GM21619 (cell line): ENCODE data around the gene GJA4.

ENCODE experiments used
- ATAC-seq: cut with Tn5 transposase; IDR thresholded peaks from one replicate; pipeline ENCODE4 v1.9.1; 2021; ENCODE audit not compliant: unreplicated experiment

Gene GJA4

GRCh38 chr1:34792868-34793727 is at the start of gene GJA4:
TSS of gene GJA4 (plus strand) at chr1:34792999. CDS start at chr1:34794214, 1,215 bp downstream.
- no peak for ATAC-seq

DNA sequence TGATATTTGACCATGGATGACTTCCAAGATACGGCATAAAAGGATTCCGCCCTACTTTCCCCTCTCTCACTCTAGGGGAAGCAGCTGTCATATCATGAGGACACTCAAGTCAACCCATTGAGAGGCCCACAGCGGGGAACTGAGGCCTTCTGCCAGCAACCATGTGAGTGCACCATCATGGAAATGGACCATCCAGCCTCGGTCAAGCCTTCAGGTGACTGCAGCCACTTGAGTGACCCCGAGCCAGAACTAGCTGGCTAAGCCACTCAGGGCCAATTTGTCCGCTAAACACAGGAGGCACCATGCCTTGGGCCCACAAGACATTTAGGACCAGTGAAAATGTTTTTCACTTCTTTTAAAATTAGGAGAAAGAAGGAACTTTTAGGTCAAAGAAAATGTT is 49.0 kb upstream of the GJA4 start:
- no peak for ATAC-seq

- no peak for ATAC-seq
Measured at GRCh38 chr1:34744851-34745250, 47.9 kb upstream of the GJA4 start.

DNA sequence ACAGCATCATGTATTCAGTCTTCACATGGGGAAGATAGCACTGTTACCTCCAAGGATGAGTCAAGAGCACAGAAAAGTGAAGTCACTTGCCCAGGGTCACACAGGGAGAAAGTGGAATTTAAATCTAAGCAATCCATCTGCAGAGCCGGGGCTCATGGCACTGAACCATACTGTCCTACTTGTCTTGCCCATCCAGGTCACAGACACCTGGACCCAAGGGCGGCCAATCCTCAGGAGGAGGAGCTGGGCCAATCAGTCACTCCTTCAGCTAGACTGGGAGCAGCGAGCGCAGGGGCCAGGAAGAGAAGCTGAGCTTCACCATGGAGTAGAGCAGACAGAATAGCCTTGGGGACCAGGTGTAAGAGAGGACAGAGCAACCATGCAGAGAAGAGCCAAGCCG is 47.1 kb upstream of the GJA4 start:
- ATAC-seq: no peak

- ATAC-seq: no peak
Measured at GRCh38 chr1:34746101-34746500, 46.7 kb upstream of the GJA4 start.

GRCh38 chr1:34746785-34747637 is 45.8 kb upstream of the GJA4 start:
- ATAC-seq: no peak

- no peak for ATAC-seq
Measured at GRCh38 chr1:34747638-34747941, 45.2 kb upstream of the GJA4 start.

GRCh38 chr1:34749992-34750391 is 42.8 kb upstream of the GJA4 start:
- ATAC-seq: no peak

DNA sequence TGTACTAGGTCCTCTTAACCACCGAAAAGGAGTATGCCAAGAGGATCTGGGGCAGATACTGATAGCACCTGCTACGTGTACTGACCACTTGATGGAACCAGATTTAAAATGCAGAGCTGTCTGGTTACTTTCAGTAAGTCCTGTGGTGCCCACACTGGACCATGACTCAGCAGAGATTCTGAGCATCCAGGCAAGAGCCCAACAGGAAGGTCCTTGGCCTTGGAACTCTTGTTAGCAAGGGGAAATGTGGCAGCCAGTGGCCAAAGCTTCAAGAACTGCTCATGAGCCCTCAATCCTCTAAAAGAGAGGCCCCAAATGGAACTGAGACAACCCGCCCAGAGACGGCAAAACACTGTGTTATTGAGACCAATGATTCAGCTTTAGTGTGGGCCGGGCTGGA is 42.2 kb upstream of the GJA4 start:
- no peak for ATAC-seq

DNA sequence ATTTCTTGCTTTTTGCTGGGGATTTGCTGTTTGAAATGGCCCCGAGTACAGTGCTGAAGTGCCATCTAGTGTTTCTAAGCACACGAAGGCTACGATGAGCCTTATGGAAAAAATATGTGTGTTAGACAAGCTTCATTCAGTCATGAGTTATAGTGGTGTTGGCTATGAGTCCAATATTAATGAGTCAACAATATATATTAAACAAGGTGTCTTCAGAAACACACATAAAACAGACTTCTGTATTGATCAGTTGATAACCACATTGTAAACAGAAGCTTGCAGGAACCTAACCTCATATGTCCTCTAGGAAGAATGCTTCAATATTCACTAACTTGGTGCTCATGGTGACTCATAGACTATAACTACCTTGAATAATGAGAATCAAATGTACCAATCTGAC is 39.6 kb upstream of the GJA4 start:
- no peak for ATAC-seq

GRCh38 chr1:34754964-34755637 is 37.7 kb upstream of the GJA4 start, which contains the start of gene GJB5:
TSS of gene GJB5 (plus strand) at chr1:34755047. CDS start at chr1:34757331, 2,284 bp downstream.
- ATAC-seq: no peak

- no peak for ATAC-seq
Measured at GRCh38 chr1:34755961-34756360, 36.8 kb upstream of the GJA4 start.

DNA sequence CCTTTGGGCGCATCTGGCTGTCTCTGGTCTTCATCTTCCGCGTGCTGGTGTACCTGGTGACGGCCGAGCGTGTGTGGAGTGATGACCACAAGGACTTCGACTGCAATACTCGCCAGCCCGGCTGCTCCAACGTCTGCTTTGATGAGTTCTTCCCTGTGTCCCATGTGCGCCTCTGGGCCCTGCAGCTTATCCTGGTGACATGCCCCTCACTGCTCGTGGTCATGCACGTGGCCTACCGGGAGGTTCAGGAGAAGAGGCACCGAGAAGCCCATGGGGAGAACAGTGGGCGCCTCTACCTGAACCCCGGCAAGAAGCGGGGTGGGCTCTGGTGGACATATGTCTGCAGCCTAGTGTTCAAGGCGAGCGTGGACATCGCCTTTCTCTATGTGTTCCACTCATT is 35.4 kb upstream of the GJA4 start:
- no peak for ATAC-seq

GRCh38 chr1:34758751-34759150 is 34.0 kb upstream of the GJA4 start:
- ATAC-seq: no peak

DNA sequence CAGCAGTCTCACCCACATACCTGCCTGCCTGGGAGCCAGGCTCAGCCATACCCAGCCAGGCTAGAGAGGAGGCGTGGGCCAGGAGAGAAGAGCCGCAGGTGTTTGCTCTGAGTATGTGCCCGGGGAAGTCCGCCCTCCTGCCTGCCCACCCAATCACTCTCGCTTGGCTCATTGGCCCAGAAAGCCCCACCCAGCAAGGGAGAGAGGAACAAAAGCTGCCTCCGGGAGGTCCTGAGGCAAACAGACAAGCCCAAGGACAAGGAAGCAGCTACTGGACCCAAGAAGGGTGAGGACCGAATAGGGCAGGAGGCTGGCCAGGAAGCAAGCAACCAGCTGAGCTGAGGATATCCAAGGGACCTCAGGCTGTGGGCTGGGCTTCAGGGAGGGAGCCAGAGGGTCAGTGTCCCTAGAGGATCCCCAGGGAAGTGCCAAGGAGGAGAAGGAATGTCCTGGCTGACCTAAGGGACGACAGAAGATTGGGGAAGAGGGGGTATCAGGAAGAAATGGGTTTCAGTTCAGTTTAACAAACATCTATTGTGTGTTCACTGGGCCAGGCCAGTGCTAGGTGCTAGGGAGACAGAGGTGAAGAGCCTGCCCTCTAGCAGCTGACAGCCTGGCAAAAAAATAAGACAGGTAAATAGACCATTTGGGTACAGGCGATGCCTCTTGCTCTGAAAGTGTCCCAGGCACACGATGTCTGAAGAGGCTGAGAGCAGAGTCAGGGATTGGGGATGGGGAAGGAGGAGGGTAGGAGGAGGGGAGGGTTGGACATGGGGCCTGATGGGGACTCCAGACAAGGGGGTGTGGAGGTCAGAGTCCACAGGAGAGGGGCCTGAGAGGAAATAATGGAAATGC is 33.1 kb upstream of the GJA4 start, which contains the start of gene GJB4:
GJB4 (plus strand) TSS at position 238 of the 855 bp plus-strand sequence. CDS start 1,515 bp downstream, outside the sequence.
- no peak for ATAC-seq

DNA sequence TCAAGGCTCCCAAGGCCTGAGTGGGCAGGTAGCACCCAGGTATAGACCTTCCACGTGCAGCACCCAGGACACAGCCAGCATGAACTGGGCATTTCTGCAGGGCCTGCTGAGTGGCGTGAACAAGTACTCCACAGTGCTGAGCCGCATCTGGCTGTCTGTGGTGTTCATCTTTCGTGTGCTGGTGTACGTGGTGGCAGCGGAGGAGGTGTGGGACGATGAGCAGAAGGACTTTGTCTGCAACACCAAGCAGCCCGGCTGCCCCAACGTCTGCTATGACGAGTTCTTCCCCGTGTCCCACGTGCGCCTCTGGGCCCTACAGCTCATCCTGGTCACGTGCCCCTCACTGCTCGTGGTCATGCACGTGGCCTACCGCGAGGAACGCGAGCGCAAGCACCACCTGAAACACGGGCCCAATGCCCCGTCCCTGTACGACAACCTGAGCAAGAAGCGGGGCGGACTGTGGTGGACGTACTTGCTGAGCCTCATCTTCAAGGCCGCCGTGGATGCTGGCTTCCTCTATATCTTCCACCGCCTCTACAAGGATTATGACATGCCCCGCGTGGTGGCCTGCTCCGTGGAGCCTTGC is 31.5 kb upstream of the GJA4 start:
- no peak for ATAC-seq

DNA sequence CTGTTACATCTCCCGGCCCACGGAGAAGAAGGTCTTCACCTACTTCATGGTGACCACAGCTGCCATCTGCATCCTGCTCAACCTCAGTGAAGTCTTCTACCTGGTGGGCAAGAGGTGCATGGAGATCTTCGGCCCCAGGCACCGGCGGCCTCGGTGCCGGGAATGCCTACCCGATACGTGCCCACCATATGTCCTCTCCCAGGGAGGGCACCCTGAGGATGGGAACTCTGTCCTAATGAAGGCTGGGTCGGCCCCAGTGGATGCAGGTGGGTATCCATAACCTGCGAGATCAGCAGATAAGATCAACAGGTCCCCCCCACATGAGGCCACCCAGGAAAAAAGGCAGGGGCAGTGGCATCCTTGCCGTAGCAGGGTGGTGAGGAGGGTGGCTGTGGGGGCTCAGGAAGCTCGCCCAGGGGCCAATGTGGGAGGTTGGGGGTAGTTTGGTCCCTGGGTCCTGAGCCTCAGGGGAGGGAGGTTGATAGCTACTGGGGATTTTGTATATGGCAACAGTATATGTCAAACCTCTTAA is 31.0 kb upstream of the GJA4 start:
- ATAC-seq: no peak

- no peak for ATAC-seq
Measured at GRCh38 chr1:34762474-34763141, 30.2 kb upstream of the GJA4 start.

GRCh38 chr1:34763142-34763781 is 29.5 kb upstream of the GJA4 start:
- no peak for ATAC-seq
